Measurements from ENCODE around the gene ZNF557.
"Not testable (repeated sequence)": the region's sequence is repeated elsewhere in the genome, so short reads cannot be mapped to it uniquely, and the experiment has no call there.

DNA sequence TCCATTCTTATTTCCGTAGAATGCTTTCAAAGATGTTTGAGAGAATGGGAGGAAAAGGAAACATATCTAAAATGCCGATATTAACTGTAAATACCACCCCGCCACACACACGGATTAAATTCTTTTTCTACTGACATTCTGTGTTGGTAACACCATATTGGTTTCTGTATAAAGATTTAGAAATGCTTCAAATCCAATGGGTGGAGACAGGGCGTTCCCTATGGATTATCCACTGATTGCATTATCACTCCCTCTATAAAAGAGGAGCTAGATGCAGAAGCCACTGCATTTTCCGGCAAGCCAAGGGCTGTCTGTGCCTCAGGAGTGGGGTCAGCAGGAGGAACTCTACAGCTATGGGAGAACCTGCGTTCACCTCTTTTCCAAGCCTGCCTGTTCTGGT lies 20.5 kb upstream of the ZNF557 start, which contains the start of gene MBD3L2:
- not testable (repeated sequence) for TF ChIP-seq POLR2AphosphoS5, POLR2A (IDR thresholded peaks at IDR 0.05; ENCODE audit: low read depth, low read length)

Measured in GM12892 (cell line).